T1000 (cell line): ENCODE results near the gene C17orf113.
"Not testable (repeated sequence)": the region's sequence is repeated elsewhere in the genome, so short reads cannot be mapped to it uniquely, and the experiment has no call there.

Source experiments
- DNase-seq: peaks from one replicate; lab custom pipeline; 2025; ENCODE audit warnings: mixed read lengths; lab: John Stamatoyannopoulos, UW

Gene C17orf113

GRCh38 chr17:42016411-42016831, 34.0 kb downstream of the C17orf113 start:
- DNase-seq, result no peak

- DNase-seq, result not testable (repeated sequence)
Measured at GRCh38 chr17:42013740-42014139, 36.7 kb downstream of the C17orf113 start.

DNA sequence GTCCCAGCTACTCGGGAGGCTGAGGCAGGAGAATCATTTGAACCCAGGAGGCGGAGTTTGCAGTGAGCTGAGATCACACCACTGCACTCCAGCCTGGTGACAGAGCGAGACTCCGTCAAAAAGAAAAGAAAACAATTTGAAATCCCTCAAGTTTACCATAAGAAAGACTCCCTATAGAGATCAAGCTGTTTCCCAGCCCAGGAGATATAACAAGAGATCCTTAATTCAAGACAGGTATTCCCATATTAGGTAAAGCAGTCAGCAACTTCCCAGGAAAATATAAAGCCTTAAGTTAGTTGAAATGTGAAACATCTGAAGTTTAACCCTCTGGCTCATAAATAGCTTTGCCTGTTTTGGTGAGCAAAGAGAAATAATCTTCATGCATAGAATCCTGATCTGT, 38.0 kb downstream of the C17orf113 start:
- not testable (repeated sequence) for DNase-seq

- DNase-seq, result no peak
Measured at GRCh38 chr17:42010898-42011516, 39.4 kb downstream of the C17orf113 start.

DNA sequence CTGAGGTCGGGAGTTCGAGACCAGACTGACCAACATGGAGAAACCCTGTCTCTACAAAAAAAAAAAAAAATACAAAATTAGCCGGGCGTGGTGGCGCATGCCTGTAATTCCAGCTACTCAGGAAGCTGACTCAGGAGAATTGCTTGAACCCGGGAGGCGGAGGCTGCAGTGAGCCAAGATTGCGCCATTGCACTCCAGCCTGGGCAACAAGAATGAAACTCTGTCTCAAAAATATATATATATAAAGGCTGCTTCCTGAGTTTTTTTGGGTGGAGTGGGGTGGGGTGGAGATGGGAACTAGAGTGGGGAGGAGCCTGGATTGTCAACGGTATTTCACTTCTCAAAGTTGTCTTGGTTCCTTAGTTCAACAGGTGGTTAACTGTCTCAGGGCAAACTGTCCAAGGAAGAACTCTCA, 40.1 kb downstream of the C17orf113 start:
- not testable (repeated sequence) for DNase-seq

- no peak for DNase-seq
Measured at GRCh38 chr17:42009170-42009569, 41.2 kb downstream of the C17orf113 start.

- no peak for DNase-seq
Measured at GRCh38 chr17:42005166-42005565, 45.2 kb downstream of the C17orf113 start.

DNA sequence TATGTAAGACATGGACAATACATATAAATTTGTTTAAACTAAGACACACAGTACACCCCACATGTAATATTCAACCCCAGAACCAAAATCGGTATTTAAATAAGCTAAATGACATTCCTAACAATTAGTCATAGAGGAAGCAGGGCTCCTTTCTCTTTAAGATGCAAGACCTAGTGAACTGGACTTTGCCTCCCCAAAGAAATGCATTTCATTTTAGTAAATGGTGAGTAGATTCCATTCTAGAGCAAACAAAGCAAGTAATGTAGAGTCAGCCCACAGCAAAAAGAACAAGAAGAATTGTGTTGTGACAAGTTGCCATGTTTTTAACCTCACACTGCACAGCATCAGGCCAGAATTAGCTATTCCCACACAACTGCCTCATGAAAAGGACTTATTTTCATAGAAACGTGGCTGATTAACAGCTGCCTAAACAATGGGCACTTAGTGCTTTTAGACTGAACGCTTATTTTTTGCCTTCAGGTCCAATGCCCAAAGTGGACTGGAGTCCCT, 47.6 kb downstream of the C17orf113 start:
- DNase-seq, result no peak

GRCh38 chr17:42002175-42002791, 48.1 kb downstream of the C17orf113 start:
- no peak for DNase-seq

DNA sequence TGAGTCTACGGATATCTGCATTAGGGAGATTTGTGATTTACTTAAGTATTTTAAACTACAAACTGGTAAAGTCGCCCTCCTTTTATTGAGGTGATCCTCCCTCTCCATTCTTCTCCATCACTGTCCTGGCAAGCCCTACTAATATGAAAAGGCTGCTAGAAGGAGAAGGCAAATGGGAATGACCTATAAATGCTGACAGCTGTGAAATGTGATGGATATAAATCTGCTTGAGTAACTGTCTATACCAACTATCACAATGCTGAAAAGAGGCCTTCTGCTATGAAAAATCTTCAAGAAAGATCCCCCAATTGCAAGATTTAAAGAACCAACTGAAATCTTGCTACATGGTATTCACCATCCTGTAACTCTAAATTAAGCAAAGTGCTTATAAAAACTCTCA, 48.7 kb downstream of the C17orf113 start:
- DNase-seq, result no peak

GRCh38 chr17:42000413-42001133, 49.8 kb downstream of the C17orf113 start:
- no peak for DNase-seq

GRCh38 chr17:41998497-41998896, 51.9 kb downstream of the C17orf113 start:
- no peak for DNase-seq

- no peak for DNase-seq
Measured at GRCh38 chr17:41996855-41997164, 53.6 kb downstream of the C17orf113 start.

- DNase-seq, result no peak
Measured at GRCh38 chr17:41992576-41992975, 57.8 kb downstream of the C17orf113 start.

GRCh38 chr17:41989702-41990419, 60.5 kb downstream of the C17orf113 start:
- no peak for DNase-seq

DNA sequence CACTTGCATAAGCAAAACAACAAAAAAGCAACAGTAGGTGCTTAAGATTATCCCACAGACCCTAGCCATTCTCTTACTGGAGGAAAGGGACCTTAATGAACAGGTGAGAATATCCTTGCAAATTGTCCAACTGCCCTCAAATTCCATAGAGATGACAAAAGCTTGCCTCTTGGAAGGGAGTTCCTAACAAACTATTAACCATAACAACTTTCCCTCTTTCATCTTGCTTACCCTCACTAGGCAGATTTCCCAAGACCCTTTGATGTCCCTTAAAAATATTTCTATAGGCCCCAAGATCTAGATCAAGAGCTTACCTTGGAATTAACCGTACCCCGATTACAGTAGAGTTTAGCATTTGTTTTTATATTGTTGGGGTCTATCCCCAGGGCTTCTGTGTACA, 62.0 kb downstream of the C17orf113 start:
- DNase-seq, result no peak
